SH-SY5Y (cell line): ENCODE measurements around the gene PRRT1.

Experiments
- GATA2 ChIP-seq: IDR thresholded peaks from 2 replicates; pipeline ENCODE4 v1.6.1; 2011; ENCODE audit warnings: mild to moderate bottlenecking, low read depth, low read length
- GATA3 ChIP-seq: IDR thresholded peaks from 2 replicates; pipeline ENCODE4 v1.6.1; 2011; ENCODE audit warnings: low read depth, mild to moderate bottlenecking, low read length, moderate library complexity

- no peak for TF ChIP-seq GATA2
- no peak for TF ChIP-seq GATA3
These were observed 17.3 kb upstream of the PRRT1 start for GRCh38 chr6:32168807-32169591.
